CD4-positive, alpha-beta T cell treated with Interleukin-1 beta for 1 hour (primary cell): ENCODE results near the gene GNAS-AS1.

Experiments
- DNase-seq, 2 donors: peaks; one replicate each; pipeline ENCODE4 v3.0.0-alpha.2; 2020 to 2022

GNAS-AS1 gene

GRCh38 chr20:58802061-58802460, 48.6 kb downstream of the GNAS-AS1 start:
- DNase-seq: no peak

GRCh38 chr20:58800134-58800871, 50.4 kb downstream of the GNAS-AS1 start:
- DNase-seq: no peak

GRCh38 chr20:58797371-58798338, 53.0 kb downstream of the GNAS-AS1 start:
- DNase-seq: no peak

- no peak for DNase-seq
Observed at GRCh38 chr20:58795923-58796245, 54.8 kb downstream of the GNAS-AS1 start.

GRCh38 chr20:58795181-58795922, 55.4 kb downstream of the GNAS-AS1 start:
- no peak for DNase-seq

- no peak for DNase-seq
Observed at GRCh38 chr20:58794510-58795180, 56.1 kb downstream of the GNAS-AS1 start.

GRCh38 chr20:58793512-58794420, 56.9 kb downstream of the GNAS-AS1 start:
- DNase-seq: no peak

GRCh38 chr20:58792426-58792825, 58.3 kb downstream of the GNAS-AS1 start:
- no peak for DNase-seq

GRCh38 chr20:58791286-58791685, 59.4 kb downstream of the GNAS-AS1 start:
- DNase-seq: no peak

- no peak for DNase-seq
Observed at GRCh38 chr20:58790454-58790853, 60.2 kb downstream of the GNAS-AS1 start.

GRCh38 chr20:58788896-58789544, 61.7 kb downstream of the GNAS-AS1 start:
- DNase-seq: no peak

GRCh38 chr20:58787211-58788005, 63.3 kb downstream of the GNAS-AS1 start:
- no peak for DNase-seq

GRCh38 chr20:58784321-58785074, 66.2 kb downstream of the GNAS-AS1 start:
- no peak for DNase-seq

GRCh38 chr20:58783511-58784011, 67.1 kb downstream of the GNAS-AS1 start:
- DNase-seq: no peak

- no peak for DNase-seq
Observed at GRCh38 chr20:58781138-58781537, 69.6 kb downstream of the GNAS-AS1 start.

GRCh38 chr20:58778760-58779159, 71.9 kb downstream of the GNAS-AS1 start:
- DNase-seq: peak in 1 of 2 donors; percentile 4

GRCh38 chr20:58777657-58778056, 73.0 kb downstream of the GNAS-AS1 start:
- no peak for DNase-seq

- no peak for DNase-seq
Observed at GRCh38 chr20:58776109-58776508, 74.6 kb downstream of the GNAS-AS1 start.

GRCh38 chr20:58775371-58775770, 75.3 kb downstream of the GNAS-AS1 start:
- DNase-seq: no peak
